Activated CD4-positive, alpha-beta T cell treated with anti-CD3 and anti-CD28 coated beads for 36 hours (primary cell): ENCODE results near the gene ADK. TPM values are rescaled to one million over a fixed set of nuclear protein-coding genes. Genes with fewer than 3 reads are reported as not detected.
A peak's percentile ranks its signal among the peaks of the same experiment; 100 is the strongest.

ENCODE experiments used
- ATAC-seq: fragments of 200-7000 bp; cut with Tn5 transposase; one replicate; pipeline ENCODE4 v1.10.0; 2021; ENCODE audit warnings: mild to moderate bottlenecking, moderate library complexity
- CTCF ChIA-PET: fragments of 350-600 bp; sonication (Branson Sonifier 250); formaldehyde crosslinking; loops from one replicate; lab custom pipeline; 2021; ENCODE audit warnings: antibody characterized with exemption; lab: Charles Lee
- POLR2A ChIA-PET: fragments of 350-600 bp; sonication (Branson Sonifier 250); formaldehyde crosslinking; loops from one replicate; lab custom pipeline; 2021; ENCODE audit warnings: antibody characterized with exemption, inconsistent platforms; lab: Charles Lee
- DNase-seq: peaks from one replicate; pipeline ENCODE4 v3.0.0-alpha.2; 2020
- H3K27ac Mint-ChIP-seq: one replicate; pipeline ENCODE4 v1.8.0; 2021; ENCODE audit warnings: mixed read lengths
- H3K27me3 Mint-ChIP-seq: one replicate; pipeline ENCODE4 v1.8.0; 2021; ENCODE audit warnings: mixed read lengths
- H3K36me3 Mint-ChIP-seq: one replicate; pipeline ENCODE4 v1.8.0; 2021; ENCODE audit warnings: low read depth, mixed read lengths
- H3K4me1 Mint-ChIP-seq: one replicate; pipeline ENCODE4 v1.8.0; 2021; ENCODE audit warnings: mixed read lengths
- H3K4me3 Mint-ChIP-seq: one replicate; pipeline ENCODE4 v1.8.0; 2021; ENCODE audit warnings: mild to moderate bottlenecking, moderate library complexity, mixed read lengths
- H3K9me3 Mint-ChIP-seq: one replicate; pipeline ENCODE4 v1.8.0; 2021; ENCODE audit warnings: low read depth, mixed read lengths
- intact Hi-C, 2 experiments: fragments of 100-400 bp; cut with DNase I in 1 of 2; cut with micrococcal nuclease in 1 of 2; formaldehyde crosslinking; loops; one replicate each; pipeline versions ENCODE4 v1.14.2 to v1.15.1; 2022 to 2024; cut with DNase I, micrococcal nuclease
- total RNA-seq, 2 experiments: library from RNA; stranded (reverse); gene quantifications; one replicate each; pipeline ENCODE4 v1.2.3, GENCODE V29; 2021

ADK gene
- total RNA-seq, 2 experiments from 2014 or later: 53.7 to 55.0 TPM

- DNase-seq (no peak), ATAC-seq (no peak)
- Mint-ChIP-seq H3K27me3 (no peaks in the 10 kb centered on the region), H3K36me3 (peaks cover 21% of the 10 kb centered on the region), H3K27ac (no peak overlapping the region), H3K4me1 (peaks cover 4% of the 10 kb centered on the region), H3K4me3 (no peak overlapping the region), H3K9me3 (peaks cover 4% of the 10 kb centered on the region)
- ChIA-PET POLR2A (interaction anchor here (0.6 kb wide), 1 partner anchor 213 kb away, joined by 3 read pairs; no protein-coding TSS in a partner anchor), CTCF (interaction anchor here (0.8 kb wide), 1 partner anchor 8 kb away, joined by 4 read pairs; no protein-coding TSS in a partner anchor)
- intact Hi-C loops: loop anchor here in 1 of 2 experiments (5.0 kb wide), 1 partner anchor 598 kb away; no protein-coding TSS in a partner anchor
These were observed 273.5 kb downstream of the ADK start for GRCh38 chr10:74424565-74424964.

- DNase-seq (no peak), ATAC-seq (no peak)
- Mint-ChIP-seq H3K9me3 (peaks cover 4% of the 10 kb centered on the region), H3K27me3 (no peaks in the 10 kb centered on the region), H3K4me1 (no peaks in the 10 kb centered on the region), H3K36me3 (peaks cover 22% of the 10 kb centered on the region), H3K27ac (no peak overlapping the region), H3K4me3 (no peak overlapping the region)
- ChIA-PET CTCF (interaction anchor here (0.7 to 0.8 kb wide), 2 partner anchors 9 to 63 kb away, joined by 4 read pairs; no protein-coding TSS in a partner anchor), POLR2A (no interaction called here)
- intact Hi-C loops: no loop called here
These were observed 274.5 kb downstream of the ADK start for GRCh38 chr10:74425456-74426001.

GRCh38 chr10:74431816-74432215 is 280.8 kb downstream of the ADK start:
- Mint-ChIP-seq H3K27me3 (no peaks in the 10 kb centered on the region), H3K4me1 (no peaks in the 10 kb centered on the region), H3K36me3 (peaks cover 21% of the 10 kb centered on the region), H3K27ac (no peak overlapping the region), H3K9me3 (no peaks in the 10 kb centered on the region), H3K4me3 (no peak overlapping the region)
- DNase-seq (no peak), ATAC-seq (no peak)
- CTCF ChIA-PET: interaction anchor here (1.4 kb wide), 1 partner anchor 11 kb away, joined by 6 read pairs; no protein-coding TSS in a partner anchor
- intact Hi-C loops: no loop called here
- POLR2A ChIA-PET: no interaction called here

- Mint-ChIP-seq H3K27ac (no peak overlapping the region), H3K4me1 (peaks cover 7% of the 10 kb centered on the region), H3K36me3 (peaks cover 21% of the 10 kb centered on the region), H3K9me3 (no peaks in the 10 kb centered on the region), H3K27me3 (no peaks in the 10 kb centered on the region), H3K4me3 (no peak overlapping the region)
- ChIA-PET CTCF (interaction anchor here (0.6 kb wide), 1 partner anchor 103 kb away, joined by 3 read pairs; no protein-coding TSS in a partner anchor), POLR2A (no interaction called here)
- intact Hi-C loops: no loop called here
- no peak for DNase-seq
- ATAC-seq: no peak
These were observed 282.0 kb downstream of the ADK start for GRCh38 chr10:74432841-74433594.

GRCh38 chr10:74433595-74433956 is 282.6 kb downstream of the ADK start:
- POLR2A ChIA-PET: no interaction called here
- ATAC-seq (no peak), DNase-seq (no peak)
- H3K27me3 Mint-ChIP-seq: no peaks in the 10 kb centered on the region
- H3K4me1 Mint-ChIP-seq: peaks cover 11% of the 10 kb centered on the region
- peaks cover 19% of the 10 kb centered on the region for H3K36me3 Mint-ChIP-seq
- intact Hi-C loops: no loop called here
- H3K9me3 Mint-ChIP-seq: no peaks in the 10 kb centered on the region
- H3K4me3 Mint-ChIP-seq: no peak overlapping the region
- no peak overlapping the region for H3K27ac Mint-ChIP-seq
- CTCF ChIA-PET: no interaction called here

- peaks cover 15% of the 10 kb centered on the region for H3K4me1 Mint-ChIP-seq
- H3K9me3 Mint-ChIP-seq: no peaks in the 10 kb centered on the region
- peaks cover 15% of the 10 kb centered on the region for H3K36me3 Mint-ChIP-seq
- H3K4me3 Mint-ChIP-seq: no peak overlapping the region
- no peaks in the 10 kb centered on the region for H3K27me3 Mint-ChIP-seq
- ChIA-PET POLR2A (no interaction called here), CTCF (interaction anchor here (0.8 kb wide), 1 partner anchor 10 kb away, joined by 3 read pairs; no protein-coding TSS in a partner anchor)
- no peak for ATAC-seq
- no peak for DNase-seq
- no peak overlapping the region for H3K27ac Mint-ChIP-seq
- intact Hi-C loops: no loop called here
These were observed 283.0 kb downstream of the ADK start for GRCh38 chr10:74433993-74434392.

GRCh38 chr10:74434547-74434946 is 283.5 kb downstream of the ADK start:
- ATAC-seq (no peak), DNase-seq (no peak)
- POLR2A ChIA-PET: no interaction called here
- Mint-ChIP-seq H3K4me1 (peaks cover 18% of the 10 kb centered on the region), H3K27me3 (no peaks in the 10 kb centered on the region), H3K27ac (no peak overlapping the region), H3K4me3 (no peak overlapping the region), H3K9me3 (no peaks in the 10 kb centered on the region), H3K36me3 (peaks cover 15% of the 10 kb centered on the region)
- CTCF ChIA-PET: interaction anchor here (0.8 kb wide), 1 partner anchor 9 kb away, joined by 3 read pairs; no protein-coding TSS in a partner anchor
- intact Hi-C loops: no loop called here

- CTCF ChIA-PET: no interaction called here
- DNase-seq (no peak), ATAC-seq (no peak)
- peaks cover 18% of the 10 kb centered on the region for H3K4me1 Mint-ChIP-seq
- no peak overlapping the region for H3K4me3 Mint-ChIP-seq
- peaks cover 13% of the 10 kb centered on the region for H3K36me3 Mint-ChIP-seq
- intact Hi-C loops: no loop called here
- POLR2A ChIA-PET: no interaction called here
- H3K9me3 Mint-ChIP-seq: no peaks in the 10 kb centered on the region
- no peaks in the 10 kb centered on the region for H3K27me3 Mint-ChIP-seq
- peak overlapping the region; percentile 19 for H3K27ac Mint-ChIP-seq
These were observed 285.6 kb downstream of the ADK start for GRCh38 chr10:74436523-74437170.

GRCh38 chr10:74437822-74438221 is 286.8 kb downstream of the ADK start:
- Mint-ChIP-seq H3K9me3 (no peaks in the 10 kb centered on the region), H3K27ac (no peak overlapping the region), H3K27me3 (no peaks in the 10 kb centered on the region), H3K36me3 (peaks cover 15% of the 10 kb centered on the region), H3K4me3 (no peak overlapping the region), H3K4me1 (peaks cover 18% of the 10 kb centered on the region)
- CTCF ChIA-PET: no interaction called here
- DNase-seq (no peak), ATAC-seq (no peak)
- intact Hi-C loops: no loop called here
- POLR2A ChIA-PET: no interaction called here

GRCh38 chr10:74439213-74439612 is 288.2 kb downstream of the ADK start:
- ChIA-PET POLR2A (no interaction called here), CTCF (no interaction called here)
- intact Hi-C loops: no loop called here
- Mint-ChIP-seq H3K4me1 (peaks cover 20% of the 10 kb centered on the region), H3K36me3 (peaks cover 15% of the 10 kb centered on the region), H3K9me3 (no peaks in the 10 kb centered on the region), H3K27me3 (no peaks in the 10 kb centered on the region), H3K27ac (no peak overlapping the region), H3K4me3 (no peak overlapping the region)
- no peak for DNase-seq
- ATAC-seq: no peak

GRCh38 chr10:74445493-74445892 is 294.5 kb downstream of the ADK start:
- DNase-seq: no peak
- H3K4me1 Mint-ChIP-seq: peaks cover 5% of the 10 kb centered on the region
- intact Hi-C loops: no loop called here
- ChIA-PET POLR2A (no interaction called here), CTCF (no interaction called here)
- no peak overlapping the region for H3K27ac Mint-ChIP-seq
- peaks cover 6% of the 10 kb centered on the region for H3K36me3 Mint-ChIP-seq
- ATAC-seq: peak; percentile 36
- H3K27me3 Mint-ChIP-seq: no peaks in the 10 kb centered on the region
- no peak overlapping the region for H3K4me3 Mint-ChIP-seq
- H3K9me3 Mint-ChIP-seq: no peaks in the 10 kb centered on the region
